ENCODE results near the gene TTLL11.

The TTLL11 gene

GRCh38 chr9:121813519-121814210 is 279.4 kb downstream of the TTLL11 start:
- no peak overlapping the region for H3K9ac ChIP-seq (ENCODE audit: low read depth in 1 of 2, low read length in 2 of 2)
- H3K27ac ChIP-seq (ENCODE audit: low read depth in 2 of 2, low read length in 2 of 2), result no peak overlapping the region
- no peaks in the 10 kb centered on the region for H3K9me3 ChIP-seq (ENCODE audit: control insufficient read depth in 2 of 2, low read length in 2 of 2)
- H3K4me1 ChIP-seq (ENCODE audit: control insufficient read depth in 2 of 2, insufficient read depth in 2 of 2, low read length in 2 of 2), result no peaks in the 10 kb centered on the region
- no peaks in the 10 kb centered on the region for H3K27me3 ChIP-seq (ENCODE audit: control insufficient read depth in 2 of 2, insufficient read depth in 2 of 2, low read length in 2 of 2)
- no peaks in the 10 kb centered on the region for H3K36me3 ChIP-seq (ENCODE audit: control insufficient read depth in 2 of 2, insufficient read depth in 2 of 2, low read length in 2 of 2)
- no peak overlapping the region for H3K4me3 ChIP-seq (ENCODE audit: low read length in 2 of 2)

- Histone ChIP-seq H3K4me3 (ENCODE audit: low read length in 2 of 2) (no peak overlapping the region), H3K9ac (ENCODE audit: low read depth in 1 of 2, low read length in 2 of 2) (no peak overlapping the region), H3K27ac (ENCODE audit: low read depth in 2 of 2, low read length in 2 of 2) (no peak overlapping the region), H3K4me1 (ENCODE audit: control insufficient read depth in 2 of 2, insufficient read depth in 2 of 2, low read length in 2 of 2) (no peaks in the 10 kb centered on the region), H3K36me3 (ENCODE audit: control insufficient read depth in 2 of 2, insufficient read depth in 2 of 2, low read length in 2 of 2) (no peaks in the 10 kb centered on the region), H3K27me3 (ENCODE audit: control insufficient read depth in 2 of 2, insufficient read depth in 2 of 2, low read length in 2 of 2) (no peaks in the 10 kb centered on the region), H3K9me3 (ENCODE audit: control insufficient read depth in 2 of 2, low read length in 2 of 2) (no peaks in the 10 kb centered on the region)
Measured at GRCh38 chr9:121812159-121812735, 280.9 kb downstream of the TTLL11 start.

GRCh38 chr9:121811751-121812150 is 281.4 kb downstream of the TTLL11 start:
- H3K27ac ChIP-seq (ENCODE audit: low read depth in 2 of 2, low read length in 2 of 2), result no peak overlapping the region
- no peak overlapping the region for H3K9ac ChIP-seq (ENCODE audit: low read depth in 1 of 2, low read length in 2 of 2)
- no peaks in the 10 kb centered on the region for H3K9me3 ChIP-seq (ENCODE audit: control insufficient read depth in 2 of 2, low read length in 2 of 2)
- H3K4me1 ChIP-seq (ENCODE audit: control insufficient read depth in 2 of 2, insufficient read depth in 2 of 2, low read length in 2 of 2), result no peaks in the 10 kb centered on the region
- H3K4me3 ChIP-seq (ENCODE audit: low read length in 2 of 2), result no peak overlapping the region
- H3K27me3 ChIP-seq (ENCODE audit: control insufficient read depth in 2 of 2, insufficient read depth in 2 of 2, low read length in 2 of 2), result no peaks in the 10 kb centered on the region
- no peaks in the 10 kb centered on the region for H3K36me3 ChIP-seq (ENCODE audit: control insufficient read depth in 2 of 2, insufficient read depth in 2 of 2, low read length in 2 of 2)

- H3K27me3 ChIP-seq (ENCODE audit: control insufficient read depth in 2 of 2, insufficient read depth in 2 of 2, low read length in 2 of 2), result no peaks in the 10 kb centered on the region
- H3K27ac ChIP-seq (ENCODE audit: low read depth in 2 of 2, low read length in 2 of 2), result no peak overlapping the region
- no peaks in the 10 kb centered on the region for H3K4me1 ChIP-seq (ENCODE audit: control insufficient read depth in 2 of 2, insufficient read depth in 2 of 2, low read length in 2 of 2)
- H3K4me3 ChIP-seq (ENCODE audit: low read length in 2 of 2), result no peak overlapping the region
- no peak overlapping the region for H3K9ac ChIP-seq (ENCODE audit: low read depth in 1 of 2, low read length in 2 of 2)
- H3K36me3 ChIP-seq (ENCODE audit: control insufficient read depth in 2 of 2, insufficient read depth in 2 of 2, low read length in 2 of 2), result no peaks in the 10 kb centered on the region
- no peaks in the 10 kb centered on the region for H3K9me3 ChIP-seq (ENCODE audit: control insufficient read depth in 2 of 2, low read length in 2 of 2)
Measured at GRCh38 chr9:121811140-121811539, 282.0 kb downstream of the TTLL11 start.

GRCh38 chr9:121810489-121810888 is 282.6 kb downstream of the TTLL11 start:
- Histone ChIP-seq H3K9ac (ENCODE audit: low read depth in 1 of 2, low read length in 2 of 2) (no peak overlapping the region), H3K4me3 (ENCODE audit: low read length in 2 of 2) (no peak overlapping the region), H3K9me3 (ENCODE audit: control insufficient read depth in 2 of 2, low read length in 2 of 2) (no peaks in the 10 kb centered on the region), H3K36me3 (ENCODE audit: control insufficient read depth in 2 of 2, insufficient read depth in 2 of 2, low read length in 2 of 2) (no peaks in the 10 kb centered on the region), H3K27ac (ENCODE audit: low read depth in 2 of 2, low read length in 2 of 2) (no peak overlapping the region), H3K4me1 (ENCODE audit: control insufficient read depth in 2 of 2, insufficient read depth in 2 of 2, low read length in 2 of 2) (no peaks in the 10 kb centered on the region), H3K27me3 (ENCODE audit: control insufficient read depth in 2 of 2, insufficient read depth in 2 of 2, low read length in 2 of 2) (no peaks in the 10 kb centered on the region)

- no peak overlapping the region for H3K9ac ChIP-seq (ENCODE audit: low read depth in 1 of 2, low read length in 2 of 2)
- no peaks in the 10 kb centered on the region for H3K27me3 ChIP-seq (ENCODE audit: control insufficient read depth in 2 of 2, insufficient read depth in 2 of 2, low read length in 2 of 2)
- peaks cover 0 to 5% of the 10 kb centered on the region in 2 donors for H3K9me3 ChIP-seq (ENCODE audit: control insufficient read depth in 2 of 2, low read length in 2 of 2)
- no peak overlapping the region for H3K27ac ChIP-seq (ENCODE audit: low read depth in 2 of 2, low read length in 2 of 2)
- no peaks in the 10 kb centered on the region for H3K36me3 ChIP-seq (ENCODE audit: control insufficient read depth in 2 of 2, insufficient read depth in 2 of 2, low read length in 2 of 2)
- no peaks in the 10 kb centered on the region for H3K4me1 ChIP-seq (ENCODE audit: control insufficient read depth in 2 of 2, insufficient read depth in 2 of 2, low read length in 2 of 2)
- no peak overlapping the region for H3K4me3 ChIP-seq (ENCODE audit: low read length in 2 of 2)
Measured at GRCh38 chr9:121809356-121810050, 283.6 kb downstream of the TTLL11 start.

GRCh38 chr9:121808781-121809180 is 284.3 kb downstream of the TTLL11 start:
- Histone ChIP-seq H3K4me3 (ENCODE audit: low read length in 2 of 2) (no peak overlapping the region), H3K4me1 (ENCODE audit: control insufficient read depth in 2 of 2, insufficient read depth in 2 of 2, low read length in 2 of 2) (no peaks in the 10 kb centered on the region), H3K36me3 (ENCODE audit: control insufficient read depth in 2 of 2, insufficient read depth in 2 of 2, low read length in 2 of 2) (no peaks in the 10 kb centered on the region), H3K9me3 (ENCODE audit: control insufficient read depth in 2 of 2, low read length in 2 of 2) (peaks cover 3 to 5% of the 10 kb centered on the region in 2 donors), H3K27me3 (ENCODE audit: control insufficient read depth in 2 of 2, insufficient read depth in 2 of 2, low read length in 2 of 2) (no peaks in the 10 kb centered on the region), H3K9ac (ENCODE audit: low read depth in 1 of 2, low read length in 2 of 2) (no peak overlapping the region), H3K27ac (ENCODE audit: low read depth in 2 of 2, low read length in 2 of 2) (no peak overlapping the region)

GRCh38 chr9:121807823-121808278 is 285.3 kb downstream of the TTLL11 start:
- Histone ChIP-seq H3K4me1 (ENCODE audit: control insufficient read depth in 2 of 2, insufficient read depth in 2 of 2, low read length in 2 of 2) (no peaks in the 10 kb centered on the region), H3K27me3 (ENCODE audit: control insufficient read depth in 2 of 2, insufficient read depth in 2 of 2, low read length in 2 of 2) (peaks cover 0 to 3% of the 10 kb centered on the region in 2 donors), H3K9me3 (ENCODE audit: control insufficient read depth in 2 of 2, low read length in 2 of 2) (peaks cover 3 to 5% of the 10 kb centered on the region in 2 donors), H3K4me3 (ENCODE audit: low read length in 2 of 2) (no peak overlapping the region), H3K9ac (ENCODE audit: low read depth in 1 of 2, low read length in 2 of 2) (no peak overlapping the region), H3K27ac (ENCODE audit: low read depth in 2 of 2, low read length in 2 of 2) (no peak overlapping the region), H3K36me3 (ENCODE audit: control insufficient read depth in 2 of 2, insufficient read depth in 2 of 2, low read length in 2 of 2) (no peaks in the 10 kb centered on the region)

GRCh38 chr9:121807069-121807822 is 285.9 kb downstream of the TTLL11 start:
- Histone ChIP-seq H3K36me3 (ENCODE audit: control insufficient read depth in 2 of 2, insufficient read depth in 2 of 2, low read length in 2 of 2) (no peaks in the 10 kb centered on the region), H3K9ac (ENCODE audit: low read depth in 1 of 2, low read length in 2 of 2) (no peak overlapping the region), H3K9me3 (ENCODE audit: control insufficient read depth in 2 of 2, low read length in 2 of 2) (peaks cover 3 to 5% of the 10 kb centered on the region in 2 donors), H3K4me1 (ENCODE audit: control insufficient read depth in 2 of 2, insufficient read depth in 2 of 2, low read length in 2 of 2) (no peaks in the 10 kb centered on the region), H3K27me3 (ENCODE audit: control insufficient read depth in 2 of 2, insufficient read depth in 2 of 2, low read length in 2 of 2) (peaks cover 0 to 4% of the 10 kb centered on the region in 2 donors), H3K4me3 (ENCODE audit: low read length in 2 of 2) (no peak overlapping the region), H3K27ac (ENCODE audit: low read depth in 2 of 2, low read length in 2 of 2) (no peak overlapping the region)

GRCh38 chr9:121802753-121803152 is 290.4 kb downstream of the TTLL11 start:
- Histone ChIP-seq H3K27ac (ENCODE audit: low read depth in 2 of 2, low read length in 2 of 2) (no peak overlapping the region), H3K9me3 (ENCODE audit: control insufficient read depth in 2 of 2, low read length in 2 of 2) (peaks cover 3 to 5% of the 10 kb centered on the region in 2 donors), H3K9ac (ENCODE audit: low read depth in 1 of 2, low read length in 2 of 2) (no peak overlapping the region), H3K4me1 (ENCODE audit: control insufficient read depth in 2 of 2, insufficient read depth in 2 of 2, low read length in 2 of 2) (no peaks in the 10 kb centered on the region), H3K4me3 (ENCODE audit: low read length in 2 of 2) (no peak overlapping the region), H3K27me3 (ENCODE audit: control insufficient read depth in 2 of 2, insufficient read depth in 2 of 2, low read length in 2 of 2) (peaks cover 0 to 4% of the 10 kb centered on the region in 2 donors), H3K36me3 (ENCODE audit: control insufficient read depth in 2 of 2, insufficient read depth in 2 of 2, low read length in 2 of 2) (no peaks in the 10 kb centered on the region)

Measured in mucosa of rectum (tissue), 2 donors.